Ovary (tissue), 3 donors: Measurements from ENCODE around the gene GLYR1.

Experiments
- POLR2A ChIP-seq: fragments of 450-650 bp; IDR thresholded peaks from one replicate; pipeline ENCODE4 v1.6.1; 2017; ENCODE audit warnings: antibody characterized with exemption, mild to moderate bottlenecking, moderate library complexity
- TF ChIP-seq, protein P1 (sequence below), 3 donors: fragments of 450-650 bp in 2 of 3; fragments of 200-600 bp in 1 of 3; IDR thresholded peaks; one replicate each; pipeline versions ENCODE4 v1.5.1 to v1.8.0; 2016 to 2022; ENCODE audit warnings: antibody characterized with exemption in 3 of 3, mild to moderate bottlenecking in 1 of 3
- donor health status: DM: no; HTN: no; CAD: no.

DNA sequence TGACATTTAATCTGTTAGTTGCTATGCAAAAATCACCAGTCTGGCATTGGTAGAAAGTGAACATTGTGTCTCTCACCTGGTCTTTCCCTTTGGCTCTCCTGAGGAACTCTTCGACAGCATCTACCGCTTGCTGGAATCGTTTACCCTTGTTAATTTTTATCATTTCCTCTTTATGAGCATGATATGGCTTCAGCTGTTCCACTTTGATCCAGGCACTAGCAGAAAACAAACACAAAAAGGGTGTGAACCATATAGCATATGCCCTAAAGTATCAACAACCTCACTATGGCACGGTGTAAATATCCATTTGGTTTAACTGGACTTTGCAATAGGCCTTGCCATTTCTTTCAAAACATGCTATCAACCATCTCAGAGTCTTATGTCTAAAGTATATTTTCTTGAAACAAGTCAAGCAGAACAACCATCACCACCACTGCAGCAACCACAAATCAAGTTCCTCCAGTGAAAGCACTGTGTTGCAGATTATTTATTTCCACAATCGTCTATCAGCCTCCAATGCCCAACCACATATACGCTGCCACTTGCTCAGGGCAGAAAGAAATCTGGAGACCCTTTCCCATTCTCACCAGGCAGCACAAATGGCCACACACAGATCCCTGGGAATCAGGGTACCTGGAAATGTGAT is 14.3 kb downstream of the GLYR1 start:
- TF ChIP-seq, protein P1, sequence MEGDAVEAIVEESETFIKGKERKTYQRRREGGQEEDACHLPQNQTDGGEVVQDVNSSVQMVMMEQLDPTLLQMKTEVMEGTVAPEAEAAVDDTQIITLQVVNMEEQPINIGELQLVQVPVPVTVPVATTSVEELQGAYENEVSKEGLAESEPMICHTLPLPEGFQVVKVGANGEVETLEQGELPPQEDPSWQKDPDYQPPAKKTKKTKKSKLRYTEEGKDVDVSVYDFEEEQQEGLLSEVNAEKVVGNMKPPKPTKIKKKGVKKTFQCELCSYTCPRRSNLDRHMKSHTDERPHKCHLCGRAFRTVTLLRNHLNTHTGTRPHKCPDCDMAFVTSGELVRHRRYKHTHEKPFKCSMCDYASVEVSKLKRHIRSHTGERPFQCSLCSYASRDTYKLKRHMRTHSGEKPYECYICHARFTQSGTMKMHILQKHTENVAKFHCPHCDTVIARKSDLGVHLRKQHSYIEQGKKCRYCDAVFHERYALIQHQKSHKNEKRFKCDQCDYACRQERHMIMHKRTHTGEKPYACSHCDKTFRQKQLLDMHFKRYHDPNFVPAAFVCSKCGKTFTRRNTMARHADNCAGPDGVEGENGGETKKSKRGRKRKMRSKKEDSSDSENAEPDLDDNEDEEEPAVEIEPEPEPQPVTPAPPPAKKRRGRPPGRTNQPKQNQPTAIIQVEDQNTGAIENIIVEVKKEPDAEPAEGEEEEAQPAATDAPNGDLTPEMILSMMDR (IDR thresholded peaks at IDR 0.05) = no peak
- no peak for TF ChIP-seq POLR2A
